CD4-positive, alpha-beta memory T cell (primary cell): ENCODE data around the gene ARHGEF19. TPM values are rescaled to one million over a fixed set of nuclear protein-coding genes. Genes with fewer than 3 reads are reported as not detected.
"Not testable (repeated sequence)": the region's sequence is repeated elsewhere in the genome, so short reads cannot be mapped to it uniquely, and the experiment has no call there.

Experiments
- CTCF ChIA-PET: fragments of 350-600 bp; sonication (Branson Sonifier 250); formaldehyde crosslinking; loops from one replicate; lab custom pipeline; 2021; ENCODE audit warnings: inconsistent platforms; ENCODE audit not compliant: partially characterized antibody; lab: Charles Lee
- POLR2A ChIA-PET: fragments of 350-600 bp; sonication (Branson Sonifier 250); formaldehyde crosslinking; loops from one replicate; lab custom pipeline; 2021; ENCODE audit not compliant: partially characterized antibody; lab: Charles Lee
- DNase-seq, 5 donors: peaks; one replicate each; pipeline versions ENCODE4 v3.0.0 to v3.0.0-alpha.2; 2020 to 2022; ENCODE audit warnings: mixed read lengths in 1 of 5
- H3K27ac ChIP-seq: one replicate; pipeline ENCODE4 v1.7.0; 2013; ENCODE audit warnings: low read depth, low read length
- H3K27me3 ChIP-seq: 2 replicates; pipeline ENCODE4 v1.7.0; 2013; ENCODE audit warnings: mild to moderate bottlenecking, low read length, moderate library complexity; ENCODE audit not compliant: insufficient read depth
- H3K36me3 ChIP-seq: 2 replicates; pipeline ENCODE4 v1.7.0; 2013; ENCODE audit warnings: mild to moderate bottlenecking, low read length, moderate library complexity; ENCODE audit not compliant: insufficient read depth
- H3K4me1 ChIP-seq: 2 replicates; pipeline ENCODE4 v1.7.0; 2013; ENCODE audit warnings: mild to moderate bottlenecking, low read length, moderate library complexity; ENCODE audit not compliant: insufficient read depth
- H3K4me3 ChIP-seq, 2 donors: one replicate each; pipeline ENCODE4 v1.7.0; 2013; ENCODE audit warnings: low read length in 2 of 2, mild to moderate bottlenecking in 1 of 2
- H3K9me3 ChIP-seq, 2 donors: one replicate each; pipeline ENCODE4 v1.7.0; 2013; ENCODE audit warnings: low read length in 2 of 2, control low read depth in 1 of 2; ENCODE audit not compliant: control insufficient read depth in 1 of 2
- H3K27ac Mint-ChIP-seq, 7 donors: one replicate each; pipeline ENCODE4 v1.8.0; 2020 to 2021; ENCODE audit warnings: mixed read lengths in 7 of 7, mild to moderate bottlenecking in 6 of 7, inconsistent platforms in 3 of 7, moderate library complexity in 3 of 7
- H3K27me3 Mint-ChIP-seq, 2 donors: one replicate each; pipeline ENCODE4 v1.8.0; 2020 to 2021; ENCODE audit warnings: mixed read lengths in 2 of 2
- H3K36me3 Mint-ChIP-seq, 2 donors: one replicate each; pipeline ENCODE4 v1.8.0; 2020 to 2021; ENCODE audit warnings: mixed read lengths in 2 of 2, inconsistent platforms in 1 of 2, mild to moderate bottlenecking in 1 of 2
- H3K4me1 Mint-ChIP-seq, 4 donors: one replicate each; pipeline ENCODE4 v1.8.0; 2020 to 2021; ENCODE audit warnings: mixed read lengths in 4 of 4, mild to moderate bottlenecking in 1 of 4
- H3K4me3 Mint-ChIP-seq, 8 donors: one replicate each; pipeline ENCODE4 v1.8.0; 2020 to 2021; ENCODE audit warnings: mixed read lengths in 8 of 8, mild to moderate bottlenecking in 7 of 8, moderate library complexity in 6 of 8, inconsistent platforms in 3 of 8
- H3K9me3 Mint-ChIP-seq, 8 donors: one replicate each; pipeline ENCODE4 v1.8.0; 2020 to 2021; ENCODE audit warnings: mixed read lengths in 8 of 8, mild to moderate bottlenecking in 5 of 8, inconsistent platforms in 3 of 8, moderate library complexity in 1 of 8
- intact Hi-C: fragments of 100-400 bp; cut with micrococcal nuclease; formaldehyde crosslinking; loops from one replicate; pipeline ENCODE4 v1.15.1; 2023
- polyA plus RNA-seq, 2 donors: library from polyadenylated mRNA; unstranded; fragments of 300-500 nt; fragmentation: Illumina TruSeq; gene quantifications; one replicate each; pipeline ENCODE4 v1.2.3, GENCODE V29; 2021
- total RNA-seq, 2 experiments: library from RNA; stranded (reverse); gene quantifications; one replicate each; pipeline ENCODE4 v1.2.3, GENCODE V29; 2021

ARHGEF19 gene
- total and polyA plus RNA-seq, 4 experiments from 2014 or later: 7.6 to 16.7 (median 12.1) TPM

GRCh38 chr1:16222716-16223115 lies 10.3 kb upstream of the ARHGEF19 start:
- H3K4me3 Mint-ChIP-seq, H3K27ac Mint-ChIP-seq, DNase-seq, H3K9me3 Mint-ChIP-seq, H3K4me3 ChIP-seq, H3K27ac ChIP-seq, H3K36me3 Mint-ChIP-seq, H3K36me3 ChIP-seq, H3K4me1 ChIP-seq, H3K9me3 ChIP-seq, H3K27me3 ChIP-seq, intact Hi-C loops: not testable (repeated sequence)
- CTCF ChIA-PET: interaction anchor here (1.2 kb wide), 1 partner anchor 145 kb away, joined by 3 read pairs; no protein-coding TSS in a partner anchor
- POLR2A ChIA-PET: interaction anchor here (0.7 kb wide), 1 partner anchor 352 kb away, joined by 3 read pairs; no protein-coding TSS in a partner anchor
- peaks cover 1 to 19% (median 4%) of the 10 kb centered on the region in 4 donors for H3K4me1 Mint-ChIP-seq
- H3K27me3 Mint-ChIP-seq: peaks cover 11 to 21% of the 10 kb centered on the region in 2 donors

GRCh38 chr1:16221499-16221898 lies 9.0 kb upstream of the ARHGEF19 start:
- Mint-ChIP-seq H3K4me1 (peaks cover 4 to 31% (median 9%) of the 10 kb centered on the region in 4 donors), H3K36me3 (peaks cover 0 to 3% of the 10 kb centered on the region in 2 donors), H3K27ac (peak overlapping the region in 1 of 7 donors; percentile 2), H3K27me3 (peaks cover 7 to 16% of the 10 kb centered on the region in 2 donors), H3K4me3 (no peak overlapping the region), H3K9me3 (peaks cover 0 to 5% (median 0%) of the 10 kb centered on the region in 8 donors)
- no peaks in the 10 kb centered on the region for H3K9me3 ChIP-seq
- H3K36me3 ChIP-seq: no peaks in the 10 kb centered on the region
- ChIA-PET POLR2A (interaction anchor here (1.0 kb wide), 1 partner anchor 14 kb away, joined by 3 read pairs; no protein-coding TSS in a partner anchor), CTCF (no interaction called here)
- intact Hi-C loops: no loop called here
- no peak overlapping the region for H3K27ac ChIP-seq
- DNase-seq: no peak
- no peak overlapping the region for H3K4me3 ChIP-seq
- H3K4me1 ChIP-seq: peaks cover 12% of the 10 kb centered on the region
- H3K27me3 ChIP-seq: no peaks in the 10 kb centered on the region

GRCh38 chr1:16219968-16220500 lies 7.6 kb upstream of the ARHGEF19 start:
- CTCF ChIA-PET: interaction anchor here (2.1 kb wide), 1 partner anchor 18 kb away, joined by 5 read pairs; the partner anchor contains the start of gene CPLANE2
- intact Hi-C loops: no loop called here
- POLR2A ChIA-PET: interaction anchor here (4.7 kb wide), 1 partner anchor 13 kb away, joined by 42 read pairs; no protein-coding TSS in a partner anchor

GRCh38 chr1:16218674-16219071 lies 6.2 kb upstream of the ARHGEF19 start:
- Mint-ChIP-seq H3K36me3 (no peaks in the 10 kb centered on the region), H3K9me3 (no peaks in the 10 kb centered on the region), H3K4me3 (peak overlapping the region in 5 of 8 donors; percentile 9 to 72 (median 41)), H3K27ac (peak overlapping the region in 6 of 7 donors; percentile 43 to 90 (median 71)), H3K27me3 (peaks cover 0 to 2% of the 10 kb centered on the region in 2 donors), H3K4me1 (peaks cover 5 to 40% (median 16%) of the 10 kb centered on the region in 4 donors)
- Histone ChIP-seq H3K4me1 (peaks cover 19% of the 10 kb centered on the region), H3K27me3 (no peaks in the 10 kb centered on the region), H3K27ac (no peak overlapping the region), H3K4me3 (no peak overlapping the region), H3K9me3 (no peaks in the 10 kb centered on the region), H3K36me3 (no peaks in the 10 kb centered on the region)
- no peak for DNase-seq
- ChIA-PET CTCF (interaction anchor here (2.1 kb wide), 1 partner anchor 19 kb away, joined by 5 read pairs; the partner anchor contains the start of gene CPLANE2), POLR2A (interaction anchor here (3.8 to 4.7 kb wide), 2 partner anchors 12 to 18 kb away, joined by 27 to 42 read pairs; partner anchors contain the start of gene CPLANE2)
- intact Hi-C loops: no loop called here

More at GRCh38 chr1:16219968-16220500, 7.6 kb upstream of the ARHGEF19 start:
- no peak overlapping the region for H3K27ac ChIP-seq
- H3K9me3 ChIP-seq: no peaks in the 10 kb centered on the region
- no peaks in the 10 kb centered on the region for H3K27me3 ChIP-seq
- peak overlapping the region in 4 of 7 donors; percentile 57 to 86 (median 68) for H3K27ac Mint-ChIP-seq
- H3K9me3 Mint-ChIP-seq: no peaks in the 10 kb centered on the region
- H3K4me1 Mint-ChIP-seq: peaks cover 5 to 40% (median 16%) of the 10 kb centered on the region in 4 donors
- peaks cover 2 to 9% of the 10 kb centered on the region in 2 donors for H3K27me3 Mint-ChIP-seq
- H3K4me1 ChIP-seq: peaks cover 19% of the 10 kb centered on the region
- no peak overlapping the region for H3K4me3 ChIP-seq
- peaks cover 0 to 3% of the 10 kb centered on the region in 2 donors for H3K36me3 Mint-ChIP-seq
- DNase-seq: no peak
- no peak overlapping the region for H3K4me3 Mint-ChIP-seq
- no peaks in the 10 kb centered on the region for H3K36me3 ChIP-seq

GRCh38 chr1:16218014-16218673 lies 5.7 kb upstream of the ARHGEF19 start:
- H3K36me3 Mint-ChIP-seq: no peaks in the 10 kb centered on the region
- H3K4me1 ChIP-seq: peaks cover 19% of the 10 kb centered on the region
- peak overlapping the region in 6 of 8 donors; percentile 41 to 90 (median 68) for H3K4me3 Mint-ChIP-seq
- no peak overlapping the region for H3K4me3 ChIP-seq
- no peaks in the 10 kb centered on the region for H3K9me3 ChIP-seq
- intact Hi-C loops: no loop called here
- peaks cover 5 to 40% (median 16%) of the 10 kb centered on the region in 4 donors for H3K4me1 Mint-ChIP-seq
- H3K27ac ChIP-seq: peak overlapping the region; percentile 30
- H3K36me3 ChIP-seq: no peaks in the 10 kb centered on the region
- no peaks in the 10 kb centered on the region for H3K27me3 ChIP-seq
- H3K9me3 Mint-ChIP-seq: no peaks in the 10 kb centered on the region
- POLR2A ChIA-PET: interaction anchor here (0.6 to 4.7 kb wide), 7 partner anchors 11 to 687 kb away, joined by 3 to 42 read pairs (median 4); partner anchors contain the start of genes CPLANE2 and EPHA2
- DNase-seq: no peak
- H3K27ac Mint-ChIP-seq: peak overlapping the region in 6 of 7 donors; percentile 49 to 90 (median 78)
- CTCF ChIA-PET: interaction anchor here (1.0 to 2.1 kb wide), 5 partner anchors 18 to 145 kb away, joined by 3 to 6 read pairs (median 3); partner anchors contain the start of gene CPLANE2
- peaks cover 0 to 2% of the 10 kb centered on the region in 2 donors for H3K27me3 Mint-ChIP-seq

GRCh38 chr1:16217061-16217785 lies 4.8 kb upstream of the ARHGEF19 start:
- H3K27ac ChIP-seq: peak overlapping the region; percentile 30
- DNase-seq: peak; percentile 88 to 94 (median 90)
- intact Hi-C loops: loop anchor here (1.0 kb wide), 2 partner anchors 11 to 20 kb away; partner anchors contain the start of gene CPLANE2
- H3K4me1 ChIP-seq: peaks cover 19% of the 10 kb centered on the region
- H3K4me3 Mint-ChIP-seq: peak overlapping the region; percentile 84 to 91 (median 88)
- H3K36me3 Mint-ChIP-seq: no peaks in the 10 kb centered on the region
- CTCF ChIA-PET: interaction anchor here (0.9 to 1.8 kb wide), 7 partner anchors 12 to 145 kb away, joined by 3 to 7 read pairs (median 3); no protein-coding TSS in a partner anchor
- no peaks in the 10 kb centered on the region for H3K27me3 ChIP-seq
- peaks cover 0 to 2% of the 10 kb centered on the region in 2 donors for H3K27me3 Mint-ChIP-seq
- no peaks in the 10 kb centered on the region for H3K9me3 ChIP-seq
- POLR2A ChIA-PET: interaction anchor here (0.6 to 4.7 kb wide), 13 partner anchors 10 to 688 kb away, joined by 3 to 42 read pairs (median 4); partner anchors contain the start of genes CPLANE2, EPHA2 and SZRD1
- peaks cover 5 to 40% (median 16%) of the 10 kb centered on the region in 4 donors for H3K4me1 Mint-ChIP-seq
- H3K4me3 ChIP-seq: peak overlapping the region; percentile 61 to 72
- no peaks in the 10 kb centered on the region for H3K36me3 ChIP-seq
- H3K27ac Mint-ChIP-seq: peak overlapping the region; percentile 68 to 91 (median 86)
- H3K9me3 Mint-ChIP-seq: no peaks in the 10 kb centered on the region
